Activated naive CD4-positive, alpha-beta T cell treated with Interleukin-2 at 50 U/mL for 16 hours (primary cell): ENCODE results near the gene ALDH1L2.

ENCODE experiments used
- DNase-seq: peaks from one replicate; pipeline ENCODE4 v3.0.0-alpha.2; 2020

Gene ALDH1L2

GRCh38 chr12:104975587-104976343 lies 108.5 kb downstream of the ALDH1L2 start:
- DNase-seq = no peak

DNA sequence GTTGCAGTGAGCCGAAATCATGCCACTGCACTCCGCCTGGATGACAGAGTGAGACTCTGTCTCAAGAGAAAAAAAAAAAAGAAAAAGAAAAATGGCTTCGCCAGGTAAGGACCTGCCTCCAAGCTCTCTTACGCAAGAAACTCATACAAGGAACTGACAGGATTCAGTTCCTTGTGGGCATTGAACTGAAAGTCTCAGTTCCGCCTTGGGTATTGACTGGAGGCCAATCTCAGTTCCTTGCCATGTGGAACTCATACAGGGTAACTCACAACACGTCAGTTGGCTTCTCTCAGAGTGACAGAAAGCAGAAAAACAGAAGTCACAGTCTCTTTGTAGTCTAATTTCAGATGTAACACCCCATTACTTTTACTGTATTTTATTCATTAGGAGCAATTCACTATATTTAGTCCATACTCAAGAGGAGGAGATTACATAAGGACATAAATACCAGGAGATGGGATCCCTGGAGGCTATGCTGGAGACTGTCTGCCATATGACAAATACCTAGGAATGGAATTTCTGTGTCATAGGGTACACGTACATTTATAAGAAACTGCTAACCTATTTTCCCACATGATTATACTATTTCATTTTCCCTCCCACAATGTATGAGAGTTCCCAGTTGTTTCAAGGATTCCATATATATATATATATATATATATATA lies 109.5 kb downstream of the ALDH1L2 start:
- no peak for DNase-seq

- DNase-seq = no peak
These were observed 111.0 kb downstream of the ALDH1L2 start for GRCh38 chr12:104973250-104973649.

DNA sequence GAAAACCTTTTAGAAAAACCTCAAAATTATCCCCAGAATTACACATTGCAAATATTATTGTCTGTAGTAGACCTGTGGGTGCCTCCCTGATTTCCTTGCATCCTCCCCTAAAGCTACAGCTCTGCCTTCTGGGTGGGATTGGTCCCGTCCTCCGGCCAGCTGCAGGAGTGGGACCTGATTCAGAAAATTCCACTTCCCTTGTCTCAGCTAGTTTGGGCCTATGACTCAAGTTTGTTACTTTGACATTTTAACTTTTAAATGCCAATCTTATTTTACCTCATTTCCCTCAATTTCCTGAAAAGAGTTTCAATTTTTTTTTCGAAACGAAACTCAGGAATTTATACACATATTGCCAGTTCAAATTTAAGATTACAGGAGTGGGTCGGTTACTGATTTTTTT lies 113.0 kb downstream of the ALDH1L2 start:
- no peak for DNase-seq
